ENCODE data around the gene NSUN4.
"Not testable (repeated sequence)": the region's sequence is repeated elsewhere in the genome, so short reads cannot be mapped to it uniquely, and the experiment has no call there.

NSUN4 gene

DNA sequence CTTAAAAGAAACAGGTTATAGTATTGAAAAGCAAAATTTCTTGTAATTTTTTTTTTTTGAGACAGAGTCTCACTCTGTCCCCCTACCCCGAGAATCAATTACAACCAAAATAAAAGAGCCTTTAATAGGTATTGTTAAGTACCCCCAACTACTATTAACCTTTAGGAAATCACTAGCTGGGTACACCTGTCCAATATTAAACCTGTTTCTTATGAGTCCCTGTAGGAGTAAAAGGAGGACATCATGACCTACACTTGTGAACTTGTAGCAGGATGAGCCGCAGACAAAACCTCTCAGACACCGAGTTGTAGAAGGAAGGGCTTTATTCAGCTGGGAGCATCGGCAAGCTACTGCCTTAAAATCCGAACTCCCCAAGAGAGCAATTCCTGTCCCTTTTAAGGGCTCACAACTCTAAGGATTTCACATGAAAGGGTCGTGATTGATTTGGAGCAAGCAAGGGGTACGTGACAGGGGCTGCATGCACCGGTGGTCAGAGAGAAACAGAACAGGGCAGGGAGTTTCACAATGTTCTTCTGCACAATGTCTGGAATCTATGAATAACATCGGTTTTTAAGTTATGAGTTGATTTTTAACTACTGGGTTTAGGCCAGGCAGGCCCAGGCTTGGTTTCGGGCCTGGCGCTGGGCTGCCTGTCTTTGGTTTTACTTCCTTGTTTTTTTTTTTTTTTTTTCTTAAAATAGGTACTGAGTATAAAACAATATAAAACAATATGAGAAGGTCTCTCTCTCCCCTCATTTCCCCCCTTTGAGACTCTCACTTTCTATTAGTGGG is 15.1 kb upstream of the NSUN4 start:
- not testable (repeated sequence) for DNase-seq (ENCODE audit: low read depth in 2 of 2)

DNA sequence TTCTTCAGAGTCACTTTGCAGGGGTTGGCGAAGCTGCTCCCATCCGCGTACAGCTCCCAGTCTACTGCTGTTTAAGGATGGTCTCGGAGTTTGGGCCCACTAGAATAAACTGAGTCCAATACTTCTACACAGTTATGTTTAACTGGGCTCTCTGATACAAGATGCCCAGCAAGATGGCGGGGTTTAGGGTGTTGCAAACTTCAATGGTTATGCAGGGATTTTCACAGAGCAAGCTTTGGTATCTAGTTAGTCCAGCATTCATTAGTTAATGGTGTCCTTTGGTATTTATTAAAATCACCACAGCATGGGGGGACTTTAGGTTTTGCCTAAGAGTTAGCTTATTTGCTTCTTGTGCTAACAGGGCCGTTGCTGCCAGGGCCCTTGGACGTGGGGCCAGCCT is 12.4 kb upstream of the NSUN4 start:
- DNase-seq (ENCODE audit: low read depth in 2 of 2) = not testable (repeated sequence)

DNA sequence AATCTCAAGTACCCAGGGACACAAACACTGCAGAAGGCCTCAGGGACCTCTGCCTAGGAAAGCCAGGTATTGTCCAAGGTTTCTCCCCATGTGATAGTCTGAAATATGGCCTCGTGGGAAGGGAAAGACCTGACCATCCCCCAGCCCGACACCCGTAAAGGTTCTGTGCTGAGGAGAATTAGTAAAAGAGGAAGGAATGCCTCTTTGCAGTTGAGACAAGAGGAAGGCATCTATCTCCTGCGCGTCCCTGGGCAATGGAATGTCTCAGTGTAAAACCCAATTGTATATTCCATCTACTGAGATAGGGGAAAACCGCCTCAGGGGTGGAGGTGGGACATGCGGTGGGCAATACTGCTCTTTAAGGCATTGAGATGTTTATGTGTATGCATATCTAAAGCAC is 10.8 kb upstream of the NSUN4 start:
- not testable (repeated sequence) for DNase-seq (ENCODE audit: low read depth in 2 of 2)

DNA sequence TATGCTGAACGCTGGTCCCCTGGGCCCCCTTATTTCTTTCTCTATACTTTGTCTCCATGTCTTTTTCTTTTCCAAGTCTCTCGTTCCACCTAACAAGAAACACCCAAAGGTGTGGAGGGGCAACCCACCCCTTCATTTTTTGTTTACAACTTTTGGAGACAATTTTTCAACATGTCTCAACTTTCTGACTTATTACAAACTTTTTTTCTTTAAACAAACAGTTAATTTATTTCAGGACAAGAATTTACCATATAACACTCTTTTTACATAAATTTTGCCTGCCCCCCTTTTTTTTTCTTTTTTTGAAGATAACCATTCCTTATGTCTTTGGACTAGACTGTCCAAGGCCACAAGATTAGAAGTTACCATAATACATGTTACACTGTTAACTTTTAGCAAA is 10.2 kb upstream of the NSUN4 start:
- not testable (repeated sequence) for DNase-seq (ENCODE audit: low read depth in 2 of 2)

DNA sequence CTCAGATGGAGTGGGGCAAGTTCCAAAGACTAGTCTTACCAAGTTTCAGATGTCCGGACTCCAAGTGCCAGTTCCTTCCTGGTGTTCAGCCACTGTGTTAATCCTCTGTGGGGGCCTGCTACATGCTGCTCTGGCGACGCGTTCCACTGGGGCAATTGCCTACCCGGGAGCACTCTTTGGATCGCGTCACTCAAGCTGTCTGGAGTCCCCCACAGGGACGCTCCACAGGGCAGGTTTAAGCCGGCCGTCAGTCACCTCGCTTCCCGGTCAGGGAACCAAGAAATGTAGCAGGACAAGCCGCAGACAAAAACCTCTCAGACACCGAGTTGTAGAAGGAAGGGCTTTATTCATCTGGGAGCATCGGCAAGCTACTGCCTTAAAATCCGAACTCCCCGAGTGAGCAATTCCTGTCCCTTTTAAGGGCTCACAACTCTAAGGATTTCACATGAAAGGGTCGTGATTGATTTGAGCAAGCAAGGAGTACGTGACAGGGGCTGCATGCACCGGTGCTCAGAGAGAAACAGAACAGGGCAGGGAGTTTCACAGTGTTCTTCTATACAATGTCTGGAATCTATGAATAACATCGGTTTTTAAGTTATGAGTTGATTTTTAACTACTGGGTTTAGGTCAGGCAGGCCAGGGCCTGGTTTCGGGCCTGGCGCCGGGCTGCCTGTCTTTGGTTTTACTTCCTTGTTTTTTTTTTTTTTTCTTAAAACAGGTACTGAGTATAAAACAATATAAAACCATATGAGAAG is 8.6 kb upstream of the NSUN4 start:
- DNase-seq (ENCODE audit: low read depth in 2 of 2) = not testable (repeated sequence)

DNA sequence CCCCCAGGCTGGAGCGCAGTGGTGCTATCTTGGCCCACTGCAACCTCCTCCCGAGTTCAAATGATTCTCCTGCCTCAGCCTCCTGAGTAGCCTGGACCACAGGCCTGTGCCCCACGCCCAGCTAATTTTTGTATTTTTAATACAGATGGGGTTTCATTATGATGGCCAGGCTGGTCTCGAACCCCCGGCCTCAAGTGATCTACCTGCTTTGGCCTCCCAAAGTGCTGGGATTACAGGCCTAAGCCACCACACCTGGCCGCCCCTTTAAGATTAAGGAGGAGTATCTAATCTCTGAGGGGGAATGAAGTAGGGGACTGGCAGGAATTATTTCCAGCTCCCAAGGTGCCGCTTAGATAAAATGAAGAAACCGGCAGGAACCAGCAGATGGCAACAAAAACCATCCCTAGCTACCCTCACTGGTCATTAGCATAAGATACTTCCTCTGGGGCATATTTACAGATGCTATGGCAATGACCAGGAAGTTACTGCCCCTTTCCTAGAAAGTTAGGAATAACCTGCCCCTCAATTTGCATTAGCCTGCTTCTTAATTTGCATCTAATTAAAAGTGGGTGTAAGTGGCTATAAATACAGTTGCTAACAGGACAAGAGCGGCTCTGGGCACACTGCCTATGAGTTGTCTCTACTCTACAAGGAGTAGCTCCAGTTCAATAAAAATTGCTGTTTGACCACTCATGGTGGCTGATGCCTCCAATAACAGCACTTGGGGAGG is 7.1 kb upstream of the NSUN4 start:
- DNase-seq (ENCODE audit: low read depth in 2 of 2) = no peak

DNA sequence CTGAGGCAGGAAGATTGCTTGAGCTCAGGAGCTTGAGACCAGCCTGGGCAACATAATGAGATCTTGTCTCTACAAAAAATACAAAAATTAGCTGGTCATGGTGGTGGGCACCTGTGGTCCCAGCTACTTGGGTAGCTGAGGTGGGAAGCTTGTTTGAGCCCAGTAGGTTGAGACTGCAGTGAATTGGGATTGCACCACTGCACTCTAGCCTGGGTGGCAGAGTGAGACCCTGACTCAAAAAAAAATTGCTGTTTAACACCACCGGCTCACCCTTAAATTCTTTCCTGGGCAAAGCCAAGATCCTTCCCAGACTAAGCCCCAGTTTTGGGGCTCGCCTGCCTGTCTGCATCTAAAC is 6.6 kb upstream of the NSUN4 start:
- no peak for DNase-seq (ENCODE audit: low read depth in 2 of 2)

DNA sequence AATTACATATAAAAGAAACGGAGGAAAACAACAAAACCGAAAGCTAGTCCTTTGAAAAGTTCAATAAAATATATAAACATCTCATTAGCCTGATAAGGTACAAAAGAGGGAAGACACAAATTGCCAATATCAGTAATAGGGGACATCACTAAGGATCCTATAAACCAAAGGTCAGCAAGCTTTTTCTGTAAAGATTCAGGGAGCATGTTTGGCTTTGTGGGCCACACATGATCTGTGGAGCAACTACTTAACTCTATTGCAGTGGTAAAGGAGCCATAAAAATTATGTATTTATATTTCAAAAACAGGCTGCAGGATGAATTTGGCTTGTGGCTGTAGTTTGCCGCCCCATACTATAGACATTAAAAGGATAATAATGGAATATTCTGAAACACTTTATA is 5.5 kb upstream of the NSUN4 start:
- no peak for DNase-seq (ENCODE audit: low read depth in 2 of 2)

DNA sequence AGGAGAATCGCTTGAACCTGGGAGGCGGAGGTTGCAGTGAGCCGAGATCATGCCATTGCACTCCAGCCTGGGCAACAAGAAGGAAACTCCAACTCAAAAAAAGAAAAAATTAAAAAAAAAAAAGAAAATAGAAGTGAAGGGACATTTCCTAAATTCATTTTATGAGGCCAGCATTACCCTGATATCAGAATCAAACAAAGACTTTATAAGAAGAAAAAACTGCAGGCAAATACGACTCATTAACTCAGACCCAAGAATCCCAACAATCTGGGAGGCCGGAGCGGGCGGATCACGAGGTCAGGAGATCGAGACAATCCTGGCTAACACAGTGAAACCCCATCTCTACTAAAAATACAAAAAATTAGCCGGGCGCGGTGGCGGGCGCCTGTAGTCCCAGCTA is 3.2 kb upstream of the NSUN4 start:
- not testable (repeated sequence) for DNase-seq (ENCODE audit: low read depth in 2 of 2)

DNA sequence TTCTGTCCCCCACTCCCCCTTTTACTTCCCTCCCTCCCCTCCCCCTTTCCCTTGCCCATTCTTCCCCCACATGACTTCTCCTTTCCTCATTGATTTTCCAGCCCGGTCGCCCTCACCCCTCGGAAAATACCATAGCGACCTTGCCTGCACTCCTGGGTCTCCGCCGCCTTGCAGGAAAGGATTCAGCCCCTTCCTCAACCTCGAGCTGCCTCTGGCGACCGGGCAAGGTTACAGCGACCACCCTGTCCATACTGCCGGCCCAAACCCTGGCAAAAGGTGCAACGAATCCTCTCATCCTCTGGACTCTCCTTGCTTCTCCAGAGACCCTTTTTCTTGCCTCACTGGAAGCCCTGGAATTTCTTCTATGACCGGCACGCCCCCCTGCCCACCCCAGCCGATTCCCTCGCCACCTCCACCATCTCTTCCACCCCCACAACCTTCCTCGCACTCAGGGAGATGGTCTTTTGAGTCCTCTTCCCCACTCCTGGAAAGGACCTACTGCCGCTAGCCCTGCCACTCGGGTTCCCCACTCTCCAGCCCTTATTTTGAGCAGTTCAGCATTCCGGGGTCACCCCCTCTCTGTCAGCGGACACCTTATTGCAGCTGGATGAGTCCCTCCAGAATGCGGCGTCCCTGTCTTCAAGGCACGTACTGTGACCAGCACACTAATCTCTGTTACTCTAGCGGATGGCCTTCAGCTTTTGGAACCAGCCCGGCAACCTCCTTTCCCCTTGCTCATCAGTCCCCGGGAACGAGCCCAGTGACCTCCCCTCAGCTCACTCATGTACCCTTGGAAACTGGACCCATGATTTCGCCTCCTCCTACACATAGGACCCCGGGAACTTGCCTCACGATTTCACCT is 846 bp downstream of the NSUN4 start:
- DNase-seq (ENCODE audit: low read depth in 2 of 2) = no peak

DNA sequence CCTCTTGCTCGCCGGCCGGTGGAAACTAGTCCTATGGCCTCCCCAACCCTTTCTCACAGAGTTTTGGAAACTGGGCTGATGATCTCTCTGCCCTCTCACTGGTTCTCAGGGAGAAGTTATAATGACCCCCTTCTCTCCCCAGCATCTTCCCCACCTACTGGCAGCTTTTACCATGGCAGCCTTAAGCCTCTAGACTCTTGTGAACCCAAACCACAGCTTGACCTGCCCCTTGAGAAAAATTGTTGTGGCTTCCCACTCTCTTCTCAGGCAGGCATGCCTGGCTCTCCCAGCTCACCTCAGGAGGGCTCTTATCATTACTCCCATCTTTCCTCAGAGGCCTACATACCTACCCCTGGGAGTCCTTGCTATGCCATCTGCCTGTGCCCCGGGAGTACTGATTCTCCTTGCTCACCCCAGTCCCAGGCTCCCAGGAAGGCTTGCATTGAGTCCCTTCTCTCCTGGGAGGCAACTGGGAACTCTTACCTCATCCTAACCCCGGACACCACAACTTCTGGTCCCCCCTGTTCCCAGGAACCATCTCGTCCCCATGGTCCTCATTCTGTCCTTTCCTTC is 1.6 kb downstream of the NSUN4 start:
- DNase-seq (ENCODE audit: low read depth in 2 of 2) = no peak

DNA sequence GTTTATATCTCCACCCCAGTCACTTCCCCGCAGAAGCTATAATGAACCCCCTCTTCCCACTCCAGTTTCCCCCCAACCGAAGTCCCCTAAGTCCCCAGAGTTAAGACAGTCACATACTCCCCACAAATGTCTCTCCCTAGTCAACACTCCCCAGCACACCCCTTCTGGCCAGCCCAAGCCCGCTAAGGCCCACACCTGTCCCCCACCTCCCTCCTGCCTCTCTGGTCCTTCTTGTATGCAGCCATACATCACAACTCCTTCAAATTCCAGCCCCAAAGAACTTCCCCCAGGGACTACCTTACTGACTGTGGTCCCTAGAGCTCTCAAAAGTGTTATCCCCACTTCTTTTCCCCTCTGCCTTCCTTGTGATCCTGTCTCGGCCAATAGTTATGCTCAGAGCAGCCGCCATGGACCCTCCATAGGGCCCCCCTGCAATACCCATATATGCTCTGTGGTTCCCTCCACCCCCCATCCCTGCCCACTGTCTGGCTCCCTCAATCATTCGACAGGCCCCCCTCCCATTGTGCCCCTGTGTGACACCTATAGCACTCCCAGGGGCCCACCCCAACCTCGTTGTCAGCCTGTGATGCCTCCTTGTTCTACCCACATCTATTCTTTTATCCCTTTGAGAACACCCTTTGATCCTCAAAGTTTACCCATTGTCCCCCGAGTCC is 2.2 kb downstream of the NSUN4 start:
- DNase-seq (ENCODE audit: low read depth in 2 of 2) = no peak

DNA sequence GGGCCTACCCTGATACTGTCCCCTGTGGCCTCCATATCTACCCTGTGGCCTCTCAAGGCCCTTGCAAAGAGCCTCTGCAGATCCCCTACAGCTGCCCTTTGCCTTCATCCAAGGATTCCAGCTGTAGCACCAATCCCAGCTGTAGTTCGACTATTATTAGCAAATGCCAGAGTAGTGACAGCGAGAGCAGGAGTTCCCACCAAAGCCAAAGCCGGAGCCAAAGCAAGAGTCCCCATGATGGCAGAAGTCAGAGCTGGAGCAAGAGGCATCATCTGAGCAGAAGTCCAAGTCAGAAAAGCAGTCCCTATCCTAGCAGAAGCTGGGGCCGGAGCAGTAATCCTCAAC is 2.7 kb downstream of the NSUN4 start:
- no peak for DNase-seq (ENCODE audit: low read depth in 2 of 2)

DNA sequence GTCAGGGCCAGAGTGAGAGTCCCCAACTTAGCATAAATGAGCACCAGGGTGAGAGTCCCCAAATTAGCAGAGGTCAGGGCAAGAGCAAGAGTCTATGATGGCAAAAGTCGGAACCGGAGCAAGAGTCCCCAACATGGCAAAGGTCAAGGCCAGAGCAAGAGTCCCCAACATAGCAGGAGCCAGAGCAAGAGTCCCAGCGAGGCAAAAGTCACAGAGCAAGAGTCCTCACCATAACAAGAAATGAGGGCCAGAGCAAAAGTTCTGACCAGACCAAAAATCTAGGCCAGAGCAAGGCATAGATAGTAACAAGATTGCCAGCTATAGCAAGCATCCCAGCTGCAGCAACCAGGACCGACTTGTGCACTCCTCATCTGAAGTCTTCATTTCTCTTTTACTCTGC is 3.1 kb downstream of the NSUN4 start:
- no peak for DNase-seq (ENCODE audit: low read depth in 2 of 2)

DNA sequence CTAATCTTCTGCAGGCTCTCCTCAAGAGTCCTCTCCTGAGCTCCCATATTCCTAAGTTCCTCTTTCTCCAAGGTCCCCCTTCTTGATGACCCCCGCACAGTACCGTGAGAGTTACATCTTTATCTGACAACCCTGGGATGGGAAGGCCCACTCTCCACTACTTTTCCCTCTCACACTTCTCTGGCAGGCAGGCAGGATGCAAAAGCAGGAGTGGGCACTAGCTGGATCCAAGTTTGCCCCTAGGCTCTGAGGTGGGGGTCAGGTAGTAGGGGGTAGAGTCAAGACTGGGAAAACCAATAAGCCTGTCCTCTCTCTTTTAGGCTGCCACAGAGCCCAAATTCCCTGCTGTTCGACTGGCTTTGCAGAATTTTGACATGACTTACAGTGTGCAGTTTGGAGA is 3.9 kb downstream of the NSUN4 start:
- DNase-seq (ENCODE audit: low read depth in 2 of 2) = no peak

DNA sequence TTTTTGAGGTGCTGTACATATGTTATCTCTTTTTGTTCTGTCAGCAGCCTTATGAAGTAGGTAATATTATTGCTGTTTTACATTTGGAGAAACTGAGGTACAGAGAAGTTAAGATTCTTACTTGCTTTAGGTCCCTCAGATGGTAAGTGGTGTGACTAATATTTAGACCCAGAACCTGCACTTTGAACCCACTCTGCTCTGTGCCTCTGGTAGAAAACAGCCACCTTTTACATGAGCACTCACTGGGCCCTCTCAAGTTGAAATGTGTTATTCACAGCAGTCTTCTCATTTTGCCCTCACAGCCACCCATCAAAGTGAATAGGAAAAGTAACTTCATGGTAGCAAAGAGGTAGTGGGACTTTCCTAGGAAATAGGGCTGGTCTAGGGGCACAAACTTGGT is 4.7 kb downstream of the NSUN4 start:
- DNase-seq (ENCODE audit: low read depth in 2 of 2) = no peak

DNA sequence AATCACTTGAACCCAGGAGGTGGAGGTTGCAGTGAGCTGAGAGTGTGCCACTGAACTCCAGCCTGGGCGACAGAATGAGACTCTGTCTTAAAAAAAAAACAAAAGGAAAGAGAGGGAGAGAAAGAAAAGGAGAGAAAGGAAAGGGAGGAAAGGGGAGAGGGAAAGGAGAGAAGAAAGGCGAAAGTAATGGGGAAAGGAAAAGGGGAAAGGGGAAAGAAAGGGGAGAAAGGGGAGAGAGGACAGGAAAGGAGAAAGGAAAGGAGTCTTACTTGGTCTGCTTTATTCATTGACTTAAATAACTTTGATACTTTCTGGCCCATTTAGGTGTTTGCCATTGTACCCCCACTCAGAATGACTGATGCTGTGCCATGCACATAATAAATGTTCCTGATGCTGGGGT is 11.8 kb downstream of the NSUN4 start:
- DNase-seq (ENCODE audit: low read depth in 2 of 2) = no peak

DNA sequence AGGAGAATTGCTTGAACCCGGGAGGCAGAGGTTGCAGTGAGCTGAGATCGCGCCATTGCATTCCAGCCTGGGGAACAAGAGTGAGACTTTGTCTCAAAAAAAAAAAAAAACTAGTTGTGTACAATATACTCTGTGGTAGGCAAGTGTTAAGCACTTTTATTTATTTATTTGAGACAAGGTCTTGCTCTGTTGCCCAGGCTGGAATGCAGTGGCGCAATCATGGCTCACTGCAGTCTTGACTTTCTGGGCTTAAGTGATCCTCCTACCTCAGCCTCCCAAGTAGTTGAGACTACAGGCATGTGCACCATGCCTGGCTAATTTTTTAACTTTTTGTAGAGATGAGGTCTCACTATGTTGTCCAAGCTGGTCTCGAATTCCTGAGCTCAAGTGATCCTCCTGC is 15.3 kb downstream of the NSUN4 start:
- not testable (repeated sequence) for DNase-seq (ENCODE audit: low read depth in 2 of 2)

DNA sequence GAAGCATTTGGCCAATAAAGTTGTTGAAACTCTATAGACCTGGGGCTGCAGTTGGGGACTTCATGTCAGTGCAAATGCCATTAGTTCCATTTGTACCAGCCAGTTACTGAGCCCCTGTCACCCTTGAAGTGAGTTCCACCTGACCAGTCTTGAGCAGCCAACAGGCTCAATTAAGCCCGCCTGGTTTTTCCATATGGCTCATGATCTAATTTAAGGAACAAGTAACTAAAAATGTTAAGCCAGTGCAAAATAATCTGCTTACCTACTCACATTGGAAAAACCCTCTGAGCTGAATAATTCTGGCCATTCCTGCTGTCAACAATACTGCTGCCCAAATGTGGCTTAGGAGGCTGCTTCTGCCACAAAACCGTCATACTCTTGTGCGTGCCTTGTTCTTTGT is 21.6 kb downstream of the NSUN4 start:
- DNase-seq (ENCODE audit: low read depth in 2 of 2) = no peak

DNA sequence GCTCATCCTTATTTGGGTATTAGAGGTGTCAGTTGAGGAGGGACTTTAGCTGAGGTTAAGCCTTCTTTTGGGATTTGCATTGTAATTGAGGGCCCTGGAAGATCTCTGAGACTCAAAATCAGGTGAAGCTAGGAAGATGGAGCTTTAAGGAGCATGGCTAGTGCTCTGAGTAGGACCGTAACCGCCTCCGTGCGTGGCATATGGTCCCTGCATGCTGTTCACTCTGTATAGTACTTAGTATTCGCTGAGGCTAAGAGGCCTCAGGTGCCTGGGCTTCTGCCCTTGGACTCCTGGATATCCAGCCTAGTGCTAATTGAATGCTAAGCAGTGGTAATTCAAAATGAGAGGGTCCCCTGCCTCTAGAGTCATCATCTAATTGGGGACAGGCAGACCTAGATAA is 22.5 kb downstream of the NSUN4 start:
- DNase-seq (ENCODE audit: low read depth in 2 of 2) = no peak

DNA sequence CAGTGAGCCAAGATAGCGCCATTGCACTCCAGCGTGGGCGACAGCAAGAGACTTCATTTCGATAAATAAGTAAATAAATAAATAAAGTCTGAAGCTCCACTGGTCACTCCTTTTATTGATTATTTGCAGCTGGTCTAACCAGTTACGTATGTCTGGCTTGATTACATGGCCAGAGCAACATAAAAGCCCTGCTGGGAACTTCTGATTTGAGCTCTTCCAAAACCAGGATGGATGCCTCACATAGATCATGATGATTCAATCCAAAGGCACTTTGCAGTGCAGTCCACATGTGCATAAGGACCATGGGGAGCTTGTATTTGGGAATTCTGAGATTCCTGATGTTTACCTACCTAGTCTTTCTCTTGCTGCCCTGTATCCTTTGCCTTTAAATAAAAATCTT is 24.0 kb downstream of the NSUN4 start:
- DNase-seq (ENCODE audit: low read depth in 2 of 2) = no peak

Data from activated CD4-positive, alpha-beta T cell treated with anti-CD3 and anti-CD28 coated beads for 24 hours (primary cell).